ENCODE data around the gene CLSTN2.

Gene CLSTN2

GRCh38 chr3:140187656-140188221 lies 252.8 kb downstream of the CLSTN2 start:
- no peak for TF ChIP-seq CTCF (IDR thresholded peaks at IDR 0.05; ENCODE audit: insufficient read depth, low read length, missing control alignments)
- ChIA-PET CTCF (no interaction called here), POLR2A (no interaction called here)
- H3K4me3 ChIP-seq (ENCODE audit: low read depth, low read length), result no peak overlapping the region
- no peak for DNase-seq (ENCODE audit: low read depth, low spot score)

DNA sequence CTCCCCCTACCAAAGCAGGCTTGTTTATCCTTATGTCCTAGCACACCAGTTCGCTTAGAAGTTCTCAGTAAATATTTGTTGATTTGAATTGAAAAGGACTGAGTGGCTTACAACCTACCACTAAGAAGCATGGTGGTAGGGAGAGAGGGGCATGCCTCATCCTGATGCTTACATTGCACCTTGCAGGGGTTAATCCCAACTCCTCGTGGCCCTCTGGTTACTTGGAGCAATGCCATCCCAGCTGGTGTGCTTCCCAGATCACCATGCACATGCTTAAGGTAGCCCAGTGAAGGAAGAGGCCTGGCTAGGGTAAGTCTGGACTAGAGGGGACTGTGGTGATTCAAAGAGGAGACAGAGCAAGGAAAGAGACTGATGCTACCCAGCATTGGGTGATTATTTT lies 253.3 kb downstream of the CLSTN2 start:
- H3K4me3 ChIP-seq (ENCODE audit: low read depth, low read length), result no peak overlapping the region
- ChIA-PET POLR2A (no interaction called here), CTCF (no interaction called here)
- TF ChIP-seq CTCF (IDR thresholded peaks at IDR 0.05; ENCODE audit: insufficient read depth, low read length, missing control alignments), result no peak
- DNase-seq (ENCODE audit: low read depth, low spot score), result no peak

DNA sequence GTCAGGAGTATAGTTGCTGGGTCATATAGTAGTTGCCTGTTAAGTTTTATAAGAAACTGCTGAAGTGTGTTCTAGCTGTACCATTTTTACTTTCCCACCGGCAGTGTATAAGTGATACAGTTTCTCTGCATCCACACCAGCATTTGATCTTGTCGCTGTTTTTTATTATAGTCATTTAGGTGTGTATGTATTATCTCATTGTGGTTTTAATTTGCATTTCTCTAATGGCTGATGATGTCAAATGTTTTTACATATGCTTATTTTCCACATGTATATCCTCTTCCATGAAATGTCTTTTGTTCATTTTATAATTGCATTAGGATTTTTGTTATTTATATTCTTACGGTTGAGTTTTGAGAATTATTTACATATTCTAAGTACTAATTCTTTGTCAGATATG lies 254.3 kb downstream of the CLSTN2 start:
- CTCF ChIA-PET, result no interaction called here
- POLR2A ChIA-PET, result no interaction called here
- DNase-seq (ENCODE audit: low read depth, low spot score), result no peak
- H3K4me3 ChIP-seq (ENCODE audit: low read depth, low read length), result no peak overlapping the region
- TF ChIP-seq CTCF (IDR thresholded peaks at IDR 0.05; ENCODE audit: insufficient read depth, low read length, missing control alignments), result no peak

DNA sequence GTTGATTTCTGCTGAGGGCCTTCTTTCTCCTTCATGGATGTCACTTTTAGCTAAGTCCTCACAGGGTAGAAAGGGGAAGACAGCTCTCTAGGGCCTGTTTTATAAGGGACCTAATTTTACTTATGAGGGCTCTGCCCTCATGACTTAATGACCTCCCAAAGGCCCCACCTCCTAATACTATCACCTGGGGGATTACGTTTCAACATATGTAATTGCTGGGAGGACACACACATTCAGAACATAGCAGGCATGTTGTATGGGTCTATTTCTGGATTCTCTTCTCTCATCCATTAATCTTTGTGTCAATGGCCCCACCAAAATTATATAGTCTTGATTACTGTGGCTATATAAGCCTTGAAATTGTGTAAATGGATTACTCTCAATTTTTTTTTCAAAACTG lies 255.0 kb downstream of the CLSTN2 start:
- DNase-seq (ENCODE audit: low read depth, low spot score), result no peak
- POLR2A ChIA-PET, result no interaction called here
- CTCF ChIA-PET, result no interaction called here
- no peak for TF ChIP-seq CTCF (IDR thresholded peaks at IDR 0.05; ENCODE audit: insufficient read depth, low read length, missing control alignments)
- H3K4me3 ChIP-seq (ENCODE audit: low read depth, low read length), result no peak overlapping the region

DNA sequence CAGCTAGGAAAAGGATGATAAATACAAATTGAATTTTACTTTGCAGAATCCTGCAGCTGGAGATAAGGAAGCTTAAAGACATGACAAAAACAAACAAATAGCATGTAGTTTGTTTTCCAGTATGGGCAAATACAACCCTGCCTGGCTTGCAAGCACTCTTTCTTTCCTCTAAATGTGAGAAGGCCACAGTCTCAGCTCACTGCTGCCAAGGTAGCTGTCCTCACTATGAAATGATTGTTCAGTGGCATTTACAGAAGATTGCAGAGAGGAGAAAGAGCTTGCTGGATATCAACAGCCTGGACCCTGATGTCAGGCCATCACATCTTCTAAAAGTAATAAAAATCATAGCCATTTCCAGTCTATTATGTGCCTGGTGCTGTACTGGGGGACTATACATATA lies 262.0 kb downstream of the CLSTN2 start:
- H3K4me3 ChIP-seq (ENCODE audit: low read depth, low read length), result no peak overlapping the region
- DNase-seq (ENCODE audit: low read depth, low spot score), result no peak
- TF ChIP-seq CTCF (IDR thresholded peaks at IDR 0.05; ENCODE audit: insufficient read depth, low read length, missing control alignments), result no peak
- ChIA-PET POLR2A (no interaction called here), CTCF (no interaction called here)

GRCh38 chr3:140198242-140198641 lies 263.3 kb downstream of the CLSTN2 start:
- CTCF ChIA-PET, result no interaction called here

More at GRCh38 chr3:140198242-140198641, 263.3 kb downstream of the CLSTN2 start:
- DNase-seq (ENCODE audit: low read depth, low spot score), result no peak
- POLR2A ChIA-PET, result no interaction called here
- H3K4me3 ChIP-seq (ENCODE audit: low read depth, low read length), result no peak overlapping the region
- no peak for TF ChIP-seq CTCF (IDR thresholded peaks at IDR 0.05; ENCODE audit: insufficient read depth, low read length, missing control alignments)

Data from AG04449 (cell line).